HCT116 (cell line): Measurements from ENCODE around the gene PRRX2. TPM values are rescaled to one million over a fixed set of nuclear protein-coding genes. Genes with fewer than 3 reads are reported as not detected.

Experiments used
- ATAC-seq: fragments of 200-7000 bp; cut with Tn5 transposase; 2 replicates; pipeline ENCODE4 v1.9.1; 2020; ENCODE audit warnings: mild to moderate bottlenecking, moderate library complexity
- BruUV-seq: library from RNA; stranded (reverse); fragments of 400-500 nt; replicated peaks from 2 replicates; lab custom pipeline; 2021; lab: Mats Ljungman, UMichigan
- CTCF ChIA-PET: fragments of 300-600 bp; sonication (Branson Sonifier 250); formaldehyde crosslinking; loops from one replicate; lab custom pipeline; 2021; ENCODE audit warnings: antibody characterized with exemption; lab: Charles Lee
- POLR2A ChIA-PET: fragments of 300-600, 350-600 bp; sonication (Branson Sonifier 250); formaldehyde crosslinking; loops from one replicate; lab custom pipeline; 2021; ENCODE audit warnings: antibody characterized with exemption; lab: Charles Lee
- RAD21 ChIA-PET, 2 experiments: fragments of 300-600 bp; sonication (Branson Sonifier 250); formaldehyde crosslinking; loops; one replicate each; lab custom pipeline; 2023; ENCODE audit warnings: low total read pairs in 2 of 2; ENCODE audit not compliant: uncharacterized antibody in 2 of 2, unreplicated experiment in 2 of 2, low non-redundant PET in 1 of 2; lab: Charles Lee
- DNase-seq: peaks from one replicate; pipeline ENCODE4 v3.0.0-alpha.2; 2010; ENCODE audit warnings: low read depth, low spot score
- H2AFZ ChIP-seq: fragments of 200-600 bp; shearing (Covaris generic), sonication (generic); 2 replicates; pipeline ENCODE4 v1.6.1; 2017; ENCODE audit warnings: low read depth, mixed run types, mixed read lengths, antibody characterized with exemption, low read length; ENCODE audit not compliant: poor library complexity, severe bottlenecking
- H3K27ac ChIP-seq: 2 replicates; pipeline ENCODE4 v1.5.1; 2012; ENCODE audit warnings: low read depth, low read length
- H3K27me3 ChIP-seq: fragments of 200-600 bp; sonication (generic); 2 replicates; pipeline ENCODE4 v1.6.1; 2016; ENCODE audit warnings: mixed run types, low read length, mixed read lengths; ENCODE audit not compliant: insufficient read depth
- H3K36me3 ChIP-seq, 2 experiments: fragments of 200-500 bp in 1 of 2; fragments of 200-600 bp in 1 of 2; sonication (Bioruptor generic) in 1 of 2; sonication (generic) in 1 of 2; 2 replicates each; pipeline versions ENCODE4 v1.5.1 to v1.6.1; 2014 to 2016; ENCODE audit warnings: low read length in 2 of 2, inconsistent platforms in 1 of 2, mixed read lengths in 1 of 2, mixed run types in 1 of 2; ENCODE audit not compliant: insufficient read depth in 2 of 2, control insufficient read depth in 1 of 2
- H3K4me1 ChIP-seq, 2 experiments: fragments of 200-600 bp in 1 of 2; sonication (generic) in 1 of 2; 2 replicates each; pipeline versions ENCODE4 v1.5.1 to v1.6.1; 2012 to 2017; ENCODE audit warnings: low read length in 2 of 2, inconsistent platforms in 1 of 2, mild to moderate bottlenecking in 1 of 2, mixed read lengths in 1 of 2, mixed run types in 1 of 2, moderate library complexity in 1 of 2; ENCODE audit not compliant: insufficient read depth in 2 of 2, control insufficient read depth in 1 of 2
- H3K4me2 ChIP-seq: fragments of 200-600 bp; sonication (generic); 2 replicates; pipeline ENCODE4 v1.6.1; 2017; ENCODE audit warnings: mixed run types, low read length, mixed read lengths
- H3K4me3 ChIP-seq, 2 experiments: fragments of 200-600 bp in 1 of 2; sonication (generic) in 1 of 2; replicated peaks in 1 of 2; 2 replicates each; pipeline ENCODE4 v1.5.1; 2011 to 2016; ENCODE audit warnings: low read length in 2 of 2, control low read depth in 1 of 2, low read depth in 1 of 2, mild to moderate bottlenecking in 1 of 2, mixed read lengths in 1 of 2, mixed run types in 1 of 2
- H3K79me2 ChIP-seq: fragments of 200-600 bp; sonication (generic); 2 replicates; pipeline ENCODE4 v1.6.1; 2017; ENCODE audit warnings: mild to moderate bottlenecking, mixed run types, low read length, moderate library complexity, mixed read lengths; ENCODE audit not compliant: insufficient read depth
- H3K9ac ChIP-seq: fragments of 200-600 bp; sonication (generic); 2 replicates; pipeline ENCODE4 v1.6.1; 2016; ENCODE audit warnings: low read length, mixed read lengths
- H3K9me2 ChIP-seq: fragments of 200-600 bp; sonication (generic), shearing (Covaris generic); 2 replicates; pipeline ENCODE4 v1.6.1; 2017; ENCODE audit warnings: mixed run types, mild to moderate bottlenecking, moderate library complexity; ENCODE audit not compliant: insufficient read depth
- H3K9me3 ChIP-seq, 2 experiments: fragments of 200-500 bp in 1 of 2; fragments of 200-600 bp in 1 of 2; sonication (Bioruptor generic) in 1 of 2; sonication (generic) in 1 of 2; 2 replicates each; pipeline ENCODE4 v1.6.1; 2014 to 2017; ENCODE audit warnings: low read length in 2 of 2, mixed read lengths in 2 of 2, inconsistent platforms in 1 of 2, low read depth in 1 of 2, mild to moderate bottlenecking in 1 of 2, mixed run types in 1 of 2, moderate library complexity in 1 of 2; ENCODE audit not compliant: control insufficient read depth in 1 of 2, insufficient read depth in 1 of 2
- H4K20me1 ChIP-seq: fragments of 200-600 bp; sonication (generic), shearing (Covaris generic); 2 replicates; pipeline ENCODE4 v1.6.1; 2017; ENCODE audit warnings: mixed run types, mild to moderate bottlenecking, moderate library complexity; ENCODE audit not compliant: insufficient read depth
- ATF3 ChIP-seq: IDR thresholded peaks from 2 replicates; pipeline ENCODE4 v1.6.1; 2012
- CTCF ChIP-seq, 3 experiments: fragments of 200-600 bp in 1 of 3; sonication (generic) in 1 of 3; IDR thresholded peaks in 2 of 3; conservative IDR thresholded peaks in 1 of 3; 2 replicates each; pipeline ENCODE4 v1.5.1; 2012 to 2017; ENCODE audit warnings: low read depth in 2 of 3, low read length in 2 of 3, antibody characterized with exemption in 1 of 3, borderline replicate concordance in 1 of 3, control low read depth in 1 of 3, mild to moderate bottlenecking in 1 of 3, mixed read lengths in 1 of 3, mixed run types in 1 of 3, moderate library complexity in 1 of 3; ENCODE audit not compliant: insufficient read depth in 1 of 3
- EZH2phosphoT487 ChIP-seq: fragments of 200-600 bp; IDR thresholded peaks from 2 replicates; pipeline ENCODE4 v1.6.1; 2018; ENCODE audit warnings: antibody characterized with exemption, borderline replicate concordance
- FOSL1 ChIP-seq: IDR thresholded peaks from 2 replicates; pipeline ENCODE4 v1.6.1; 2012; ENCODE audit warnings: low read depth
- MAX ChIP-seq: IDR thresholded peaks from 2 replicates; pipeline ENCODE4 v1.6.1; 2012
- POLR2A ChIP-seq: IDR thresholded peaks from 2 replicates; pipeline ENCODE4 v1.7.0; 2011; ENCODE audit warnings: borderline replicate concordance; ENCODE audit not compliant: insufficient read depth, insufficient read length; ENCODE audit errors: extremely low read depth
- POLR2AphosphoS5 ChIP-seq: IDR thresholded peaks from 2 replicates; pipeline ENCODE4 v1.6.1; 2011; ENCODE audit warnings: mild to moderate bottlenecking, low read depth, low read length, moderate library complexity
- SIN3A ChIP-seq: IDR thresholded peaks from 2 replicates; pipeline ENCODE4 v1.6.1; 2012; ENCODE audit warnings: low read depth
- SP1 ChIP-seq: IDR thresholded peaks from 2 replicates; pipeline ENCODE4 v1.6.1; 2012; ENCODE audit warnings: low read depth
- ZFX ChIP-seq: fragments of 450-650 bp; IDR thresholded peaks from 2 replicates; pipeline ENCODE4 v1.6.1; 2017
- intact Hi-C: fragments of 100-400 bp; cut with micrococcal nuclease; formaldehyde crosslinking; loops from 2 replicates; pipeline ENCODE4 v1.10.0; 2022
- total RNA-seq: library from RNA; stranded (reverse); gene quantifications from one replicate; pipeline ENCODE4 v1.2.1, GENCODE V29; 2021; ENCODE audit not compliant: unreplicated experiment

PRRX2 gene
- total RNA-seq, 1 experiment from 2014 or later = 25.5 TPM

- Histone ChIP-seq H4K20me1 (no peaks in the 10 kb centered on the region), H3K27me3 (no peaks in the 10 kb centered on the region), H3K4me3 (no peak overlapping the region), H2AFZ (no peak overlapping the region), H3K4me2 (no peak overlapping the region), H3K9me3 (no peaks in the 10 kb centered on the region), H3K27ac (no peak overlapping the region), H3K9ac (no peak overlapping the region), H3K36me3 (peaks cover 14 to 22% of the 10 kb centered on the region in 2 experiments), H3K79me2 (peaks cover 56% of the 10 kb centered on the region), H3K9me2 (no peaks in the 10 kb centered on the region), H3K4me1 (peaks cover 10 to 17% of the 10 kb centered on the region in 2 experiments; a peak in 3 of 4 replicates)
- DNase-seq (no peak), ATAC-seq (no peak)
- ChIA-PET RAD21 (no interaction called here), CTCF (interaction anchor here (0.9 to 2.6 kb wide), 5 partner anchors 11 to 508 kb away, joined by 3 to 7 read pairs (median 4); no protein-coding TSS in a partner anchor), POLR2A (no interaction called here)
- intact Hi-C loops = loop anchor here (5.0 kb wide), 1 partner anchor 88 kb away; no protein-coding TSS in a partner anchor
- no TSS peak for BruUV-seq
- TF ChIP-seq POLR2AphosphoS5 (no peak), FOSL1 (no peak), ZFX (no peak), POLR2A (no peak), EZH2phosphoT487 (no peak), MAX (no peak), ATF3 (no peak), SP1 (no peak), SIN3A (no peak), CTCF (IDR thresholded peaks at IDR 0.05 in 2 of 3, conservative IDR thresholded peaks at IDR 0.05 in 1 of 3; ENCODE audit: borderline replicate concordance in 1 of 3, insufficient read depth in 1 of 3, low read depth in 2 of 3, low read length in 2 of 3) (no peak)
Measured at GRCh38 chr9:129639756-129640085, 25.7 kb upstream of the PRRX2 start.
